ENCODE results near the gene OSBPL2. TPM values are rescaled to one million over a fixed set of nuclear protein-coding genes. Genes with fewer than 3 reads are reported as not detected.

The OSBPL2 gene
- total RNA-seq, 1 donor from 2014 or later, result 29.2 TPM

- no peak overlapping the region for H3K4me3 Mint-ChIP-seq
- no peaks in the 10 kb centered on the region for H3K9me3 Mint-ChIP-seq
- no peaks in the 10 kb centered on the region for H3K4me1 Mint-ChIP-seq
- H3K36me3 Mint-ChIP-seq (ENCODE audit: low read depth), result no peaks in the 10 kb centered on the region
- no peak for DNase-seq
- H3K27ac Mint-ChIP-seq, result no peak overlapping the region
- no peaks in the 10 kb centered on the region for H3K27me3 Mint-ChIP-seq
- intact Hi-C loops (cut with micrococcal nuclease), result no loop called here
Observed at GRCh38 chr20:62211769-62212288, 26.5 kb upstream of the OSBPL2 start.

GRCh38 chr20:62212299-62212698 is 26.0 kb upstream of the OSBPL2 start:
- Mint-ChIP-seq H3K4me3 (no peak overlapping the region), H3K27ac (no peak overlapping the region), H3K36me3 (ENCODE audit: low read depth) (no peaks in the 10 kb centered on the region), H3K4me1 (no peaks in the 10 kb centered on the region), H3K27me3 (peaks cover 2% of the 10 kb centered on the region), H3K9me3 (no peaks in the 10 kb centered on the region)
- DNase-seq, result no peak
- intact Hi-C loops (cut with micrococcal nuclease), result no loop called here

GRCh38 chr20:62214067-62214466 is 24.3 kb upstream of the OSBPL2 start:
- H3K9me3 Mint-ChIP-seq, result no peaks in the 10 kb centered on the region
- no peaks in the 10 kb centered on the region for H3K4me1 Mint-ChIP-seq
- no peak for DNase-seq
- intact Hi-C loops (cut with micrococcal nuclease), result no loop called here
- H3K27ac Mint-ChIP-seq, result no peak overlapping the region
- no peak overlapping the region for H3K4me3 Mint-ChIP-seq
- H3K27me3 Mint-ChIP-seq, result peaks cover 11% of the 10 kb centered on the region
- no peaks in the 10 kb centered on the region for H3K36me3 Mint-ChIP-seq (ENCODE audit: low read depth)

- H3K36me3 Mint-ChIP-seq (ENCODE audit: low read depth), result no peaks in the 10 kb centered on the region
- peaks cover 14% of the 10 kb centered on the region for H3K27me3 Mint-ChIP-seq
- H3K9me3 Mint-ChIP-seq, result no peaks in the 10 kb centered on the region
- intact Hi-C loops (cut with micrococcal nuclease), result no loop called here
- H3K4me3 Mint-ChIP-seq, result no peak overlapping the region
- no peak overlapping the region for H3K27ac Mint-ChIP-seq
- no peak for DNase-seq
- no peaks in the 10 kb centered on the region for H3K4me1 Mint-ChIP-seq
Observed at GRCh38 chr20:62215020-62215990, 23.0 kb upstream of the OSBPL2 start.

- Mint-ChIP-seq H3K36me3 (ENCODE audit: low read depth) (no peaks in the 10 kb centered on the region), H3K27ac (no peak overlapping the region), H3K9me3 (no peaks in the 10 kb centered on the region), H3K27me3 (peaks cover 19% of the 10 kb centered on the region), H3K4me3 (no peak overlapping the region), H3K4me1 (no peaks in the 10 kb centered on the region)
- intact Hi-C loops (cut with micrococcal nuclease), result no loop called here
- no peak for DNase-seq
Observed at GRCh38 chr20:62215991-62216635, 22.2 kb upstream of the OSBPL2 start.

- intact Hi-C loops (cut with micrococcal nuclease), result no loop called here
- Mint-ChIP-seq H3K9me3 (no peaks in the 10 kb centered on the region), H3K36me3 (ENCODE audit: low read depth) (no peaks in the 10 kb centered on the region), H3K4me3 (no peak overlapping the region), H3K27me3 (peaks cover 22% of the 10 kb centered on the region), H3K27ac (no peak overlapping the region), H3K4me1 (no peaks in the 10 kb centered on the region)
- DNase-seq, result no peak
Observed at GRCh38 chr20:62216636-62217566, 21.4 kb upstream of the OSBPL2 start.

- intact Hi-C loops (cut with micrococcal nuclease), result no loop called here
- Mint-ChIP-seq H3K36me3 (ENCODE audit: low read depth) (no peaks in the 10 kb centered on the region), H3K4me1 (no peaks in the 10 kb centered on the region), H3K27ac (no peak overlapping the region), H3K4me3 (no peak overlapping the region), H3K9me3 (no peaks in the 10 kb centered on the region), H3K27me3 (peaks cover 22% of the 10 kb centered on the region)
- no peak for DNase-seq
Observed at GRCh38 chr20:62217913-62218773, 20.2 kb upstream of the OSBPL2 start.

- H3K27ac Mint-ChIP-seq, result no peak overlapping the region
- intact Hi-C loops (cut with micrococcal nuclease), result no loop called here
- DNase-seq, result no peak
- no peaks in the 10 kb centered on the region for H3K4me1 Mint-ChIP-seq
- no peaks in the 10 kb centered on the region for H3K36me3 Mint-ChIP-seq (ENCODE audit: low read depth)
- peak overlapping the region; percentile 43 for H3K4me3 Mint-ChIP-seq
- H3K27me3 Mint-ChIP-seq, result peaks cover 22% of the 10 kb centered on the region
- H3K9me3 Mint-ChIP-seq, result no peaks in the 10 kb centered on the region
Observed at GRCh38 chr20:62219101-62219991, 19.0 kb upstream of the OSBPL2 start.

- Mint-ChIP-seq H3K27me3 (peaks cover 25% of the 10 kb centered on the region), H3K27ac (no peak within 1 kb of the TSS), H3K9me3 (no peaks in the 10 kb centered on the region), H3K4me1 (no peaks in the 10 kb centered on the region), H3K4me3 (peak within 1 kb of the TSS; percentile 43), H3K36me3 (ENCODE audit: low read depth) (no peaks in the 10 kb centered on the region)
- DNase-seq, result peak; percentile 88
- intact Hi-C loops (cut with micrococcal nuclease), result no loop called here
Observed at GRCh38 chr20:62219992-62220665, 18.2 kb upstream of the OSBPL2 start, which contains the start of gene HRH3. Gene HRH3, minus strand, starts transcription at chr20:62220278. Its CDS starts 308 bp downstream, at chr20:62219970.

GRCh38 chr20:62220666-62221568 is 17.4 kb upstream of the OSBPL2 start:
- no peaks in the 10 kb centered on the region for H3K4me1 Mint-ChIP-seq
- DNase-seq, result no peak
- H3K27me3 Mint-ChIP-seq, result peaks cover 25% of the 10 kb centered on the region
- no peak overlapping the region for H3K4me3 Mint-ChIP-seq
- H3K9me3 Mint-ChIP-seq, result no peaks in the 10 kb centered on the region
- no peaks in the 10 kb centered on the region for H3K36me3 Mint-ChIP-seq (ENCODE audit: low read depth)
- H3K27ac Mint-ChIP-seq, result no peak overlapping the region
- intact Hi-C loops (cut with micrococcal nuclease), result no loop called here

GRCh38 chr20:62222266-62222850 is 16.0 kb upstream of the OSBPL2 start:
- DNase-seq, result no peak
- no peaks in the 10 kb centered on the region for H3K36me3 Mint-ChIP-seq (ENCODE audit: low read depth)
- no peak overlapping the region for H3K4me3 Mint-ChIP-seq
- intact Hi-C loops (cut with micrococcal nuclease), result no loop called here
- no peaks in the 10 kb centered on the region for H3K9me3 Mint-ChIP-seq
- H3K4me1 Mint-ChIP-seq, result no peaks in the 10 kb centered on the region
- H3K27me3 Mint-ChIP-seq, result peaks cover 23% of the 10 kb centered on the region
- H3K27ac Mint-ChIP-seq, result no peak overlapping the region

Data from activated CD4-positive, alpha-beta T cell treated with anti-CD3 and anti-CD28 coated beads, Interleukin-2, amount 10 ng/mL, durations not matched to agents 24 days and 14 days (primary cell).